ENCODE data around the gene CHST13. TPM values are rescaled to one million over a fixed set of nuclear protein-coding genes. Genes with fewer than 3 reads are reported as not detected.

Gene CHST13
- polyA plus RNA-seq, 3 donors, result 16.6 to 41.8 (median 39.2) TPM

DNA sequence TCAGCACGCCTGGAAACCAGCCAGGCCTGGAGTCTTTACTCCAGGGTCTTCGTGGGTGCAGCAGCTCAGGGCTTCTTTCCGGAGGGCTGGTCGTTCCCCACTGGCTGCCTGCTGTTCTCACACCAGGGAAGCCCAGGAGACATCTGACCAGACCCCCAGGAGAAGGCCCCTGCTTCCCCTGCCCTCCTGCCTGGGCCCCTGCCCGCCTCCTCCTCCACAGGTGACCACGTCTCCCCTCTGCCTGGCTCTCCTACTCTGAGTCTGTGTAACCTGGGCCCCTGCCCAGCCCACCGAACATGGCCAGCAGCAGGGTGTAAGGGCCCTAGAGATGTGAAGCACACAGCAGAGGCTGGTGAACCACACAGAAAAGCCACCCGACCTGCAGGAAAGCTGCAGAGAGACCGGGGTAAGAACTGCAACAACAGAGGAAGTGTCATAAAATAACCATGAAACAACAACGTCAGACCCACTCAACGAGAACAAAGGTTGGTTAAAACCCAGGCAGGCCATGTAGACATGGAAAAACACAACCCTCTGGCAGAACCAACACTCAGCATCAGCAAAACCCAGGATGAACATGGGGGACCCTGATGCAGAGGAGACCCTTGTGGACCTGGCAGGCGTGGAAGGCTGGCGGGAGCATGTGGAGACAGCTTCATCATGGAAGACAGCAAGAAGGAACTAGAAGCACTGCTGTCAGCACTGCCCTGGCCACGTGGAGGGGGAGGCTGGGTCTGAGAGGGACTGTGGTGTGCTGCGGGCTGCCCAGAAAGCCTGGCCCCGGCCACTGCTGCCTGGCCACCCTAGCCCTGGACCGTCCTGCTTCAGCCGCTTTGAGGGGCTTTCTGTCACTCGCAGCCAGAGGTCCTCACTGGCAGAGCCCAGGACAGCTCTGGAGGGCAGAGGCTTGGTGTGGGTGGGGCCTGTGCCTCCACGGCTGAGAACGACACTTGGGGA is 26.8 kb upstream of the CHST13 start:
- peak overlapping the region in 1 of 7 donors; percentile 54 for H3K27ac Mint-ChIP-seq
- WGBS (ENCODE audit: insufficient coverage), result 74% methylated on average over 20 of the region's 21 CpGs
- Histone ChIP-seq H3K27ac (ENCODE audit: low read depth in 1 of 2, low read length in 2 of 2) (no peak overlapping the region), H3K9ac (ENCODE audit: insufficient read depth, low read length, poor library complexity, severe bottlenecking) (no peak overlapping the region), H4K20me1 (ENCODE audit: insufficient read depth, low read length) (no peaks in the 10 kb centered on the region), H3K36me3 (replicated peaks in 1 of 2; ENCODE audit: control insufficient read depth in 1 of 2, insufficient read depth in 2 of 2, low read length in 2 of 2) (no peaks in the 10 kb centered on the region), H3K4me1 (ENCODE audit: control insufficient read depth in 1 of 2, insufficient read depth in 2 of 2, low read length in 2 of 2) (no peaks in the 10 kb centered on the region), H3K27me3 (ENCODE audit: control insufficient read depth in 2 of 2, insufficient read depth in 2 of 2, low read length in 2 of 2) (no peaks in the 10 kb centered on the region), H3K79me2 (ENCODE audit: insufficient read depth, low read length) (no peaks in the 10 kb centered on the region), H2AFZ (ENCODE audit: insufficient read depth, low read depth, low read length, poor library complexity, severe bottlenecking) (peak overlapping the region; percentile 17), H3K4me3 (replicated peaks in 1 of 3; ENCODE audit: low read depth in 2 of 3, low read length in 3 of 3) (no peak overlapping the region), H3K9me3 (replicated peaks in 1 of 2; ENCODE audit: control insufficient read depth in 1 of 2, insufficient read depth in 1 of 2, low read length in 2 of 2) (no peaks in the 10 kb centered on the region), H3K4me2 (replicated peaks; ENCODE audit: extremely low read depth, low read length, poor library complexity, severe bottlenecking) (no peak overlapping the region)
- H3K36me3 Mint-ChIP-seq, result no peaks in the 10 kb centered on the region
- DNase-seq, result no peak
- intact Hi-C loops (cut with micrococcal nuclease), result no loop called here
- no peak overlapping the region for H3K4me3 Mint-ChIP-seq
- H3K9me3 Mint-ChIP-seq, result no peaks in the 10 kb centered on the region
- TF ChIP-seq CTCF (IDR thresholded peaks at IDR 0.05), result no peak
- peaks cover 5% of the 10 kb centered on the region for H3K4me1 Mint-ChIP-seq
- peaks cover 0 to 4% (median 4%) of the 10 kb centered on the region in 3 donors for H3K27me3 Mint-ChIP-seq (ENCODE audit: low read depth in 3 of 3)

DNA sequence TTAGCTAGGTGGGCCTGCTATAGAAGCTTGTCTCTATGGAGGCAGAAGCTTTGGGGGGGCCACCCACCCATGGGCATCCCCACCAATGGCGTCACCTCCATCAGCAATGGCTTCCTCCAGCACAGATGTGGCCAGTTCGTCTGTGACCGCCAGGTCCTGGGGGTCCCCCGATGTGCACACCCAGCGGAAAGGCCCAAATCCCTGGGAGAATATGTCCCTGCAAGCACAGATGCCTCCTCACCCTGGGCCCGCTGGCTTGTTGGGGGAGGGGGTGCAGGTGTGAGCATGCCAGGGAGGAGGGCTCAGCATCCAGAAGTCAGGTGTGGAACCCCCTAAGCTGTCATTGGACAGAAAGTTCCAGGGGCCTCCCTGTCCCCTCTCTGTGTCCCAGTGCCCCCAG is 26.0 kb upstream of the CHST13 start:
- H4K20me1 ChIP-seq (ENCODE audit: insufficient read depth, low read length), result no peaks in the 10 kb centered on the region
- H3K9ac ChIP-seq (ENCODE audit: insufficient read depth, low read length, poor library complexity, severe bottlenecking), result no peak overlapping the region
- intact Hi-C loops (cut with micrococcal nuclease), result no loop called here
- Mint-ChIP-seq H3K4me3 (no peak overlapping the region), H3K27ac (no peak overlapping the region), H3K36me3 (no peaks in the 10 kb centered on the region), H3K9me3 (no peaks in the 10 kb centered on the region), H3K27me3 (ENCODE audit: low read depth in 3 of 3) (peaks cover 0 to 4% (median 4%) of the 10 kb centered on the region in 3 donors), H3K4me1 (peaks cover 5% of the 10 kb centered on the region)
- H3K79me2 ChIP-seq (ENCODE audit: insufficient read depth, low read length), result no peaks in the 10 kb centered on the region
- H3K4me2 ChIP-seq (replicated peaks; ENCODE audit: extremely low read depth, low read length, poor library complexity, severe bottlenecking), result no peak overlapping the region
- H3K27me3 ChIP-seq (ENCODE audit: control insufficient read depth in 2 of 2, insufficient read depth in 2 of 2, low read length in 2 of 2), result no peaks in the 10 kb centered on the region
- no peaks in the 10 kb centered on the region for H3K9me3 ChIP-seq (replicated peaks in 1 of 2; ENCODE audit: control insufficient read depth in 1 of 2, insufficient read depth in 1 of 2, low read length in 2 of 2)
- H3K27ac ChIP-seq (ENCODE audit: low read depth in 1 of 2, low read length in 2 of 2), result no peak overlapping the region
- no peak overlapping the region for H2AFZ ChIP-seq (ENCODE audit: insufficient read depth, low read depth, low read length, poor library complexity, severe bottlenecking)
- no peaks in the 10 kb centered on the region for H3K4me1 ChIP-seq (ENCODE audit: control insufficient read depth in 1 of 2, insufficient read depth in 2 of 2, low read length in 2 of 2)
- no peaks in the 10 kb centered on the region for H3K36me3 ChIP-seq (replicated peaks in 1 of 2; ENCODE audit: control insufficient read depth in 1 of 2, insufficient read depth in 2 of 2, low read length in 2 of 2)
- no peak overlapping the region for H3K4me3 ChIP-seq (replicated peaks in 1 of 3; ENCODE audit: low read depth in 2 of 3, low read length in 3 of 3)
- DNase-seq, result no peak
- WGBS (ENCODE audit: insufficient coverage), result 100% methylated on average over 3 of the region's 6 CpGs
- TF ChIP-seq CTCF (IDR thresholded peaks at IDR 0.05), result no peak

All from CD14-positive monocyte (primary cell).